ENCODE measurements around the gene RHBDL3. TPM values are rescaled to one million over a fixed set of nuclear protein-coding genes. Genes with fewer than 3 reads are reported as not detected.

The RHBDL3 gene
- total RNA-seq, 1 experiment from 2014 or later: 12.5 TPM

GRCh38 chr17:32303781-32304288 lies 38.2 kb downstream of the RHBDL3 start:
- Histone ChIP-seq H3K4me1 (ENCODE audit: insufficient read depth, low read length) (peaks cover 29% of the 10 kb centered on the region; the same call in 1 of the 2 replicates), H2BK12ac (ENCODE audit: insufficient read length, low read depth, low read length) (no peak overlapping the region), H3K23ac (ENCODE audit: insufficient read length, low read depth, low read length) (no peak overlapping the region), H3K23me2 (ENCODE audit: insufficient read length, low read depth, low read length, poor library complexity, severe bottlenecking) (no peaks in the 10 kb centered on the region), H3K9ac (ENCODE audit: extremely low read depth, insufficient read length, low read length) (no peak overlapping the region), H2BK5ac (ENCODE audit: insufficient read length, low read length) (no peak overlapping the region), H4K5ac (ENCODE audit: insufficient read length, low read depth, low read length) (no peak overlapping the region), H4K8ac (replicated peaks; ENCODE audit: insufficient read length, low read depth, low read length) (no peak overlapping the region), H3T11ph (ENCODE audit: low read length) (no peak overlapping the region), H2AK5ac (ENCODE audit: insufficient read length, low read length) (no peak overlapping the region), H3K56ac (ENCODE audit: insufficient read length, low read depth, low read length) (no peak overlapping the region), H3K4ac (ENCODE audit: low read depth, low read length) (no peak overlapping the region), H4K91ac (ENCODE audit: insufficient read length, low read depth, low read length) (no peak overlapping the region), H2BK120ac (ENCODE audit: low read depth, low read length, poor library complexity, severe bottlenecking) (no peak overlapping the region), H2BK20ac (ENCODE audit: low read depth, low read length, poor library complexity, severe bottlenecking) (no peak overlapping the region), H2BK15ac (ENCODE audit: low read depth, low read length) (no peak overlapping the region), H2AFZ (ENCODE audit: low read length) (no peak overlapping the region), H3K18ac (ENCODE audit: insufficient read length, low read depth, low read length) (no peak overlapping the region), H3K14ac (ENCODE audit: insufficient read depth, low read length) (no peak overlapping the region), H3K27ac (ENCODE audit: insufficient read length, low read depth, low read length) (peak overlapping the region; percentile 21), H3K9me3 (ENCODE audit: control insufficient read depth, low read depth, low read length) (no peaks in the 10 kb centered on the region), H3K79me1 (ENCODE audit: insufficient read depth, low read depth, low read length, poor library complexity, severe bottlenecking) (no peaks in the 10 kb centered on the region), H4K20me1 (ENCODE audit: control insufficient read depth, insufficient read depth, insufficient read length) (no peaks in the 10 kb centered on the region), H3K4me2 (ENCODE audit: insufficient read depth, insufficient read length, low read length) (no peak overlapping the region), H3K27me3 (ENCODE audit: insufficient read depth, low read length) (no peaks in the 10 kb centered on the region), H3K79me2 (ENCODE audit: insufficient read depth, low read length) (no peaks in the 10 kb centered on the region)
- Mint-ChIP-seq H3K36me3 (ENCODE audit: insufficient read depth in 1 of 3, low read depth in 3 of 3) (peaks cover 5 to 36% (median 8%) of the 10 kb centered on the region in 3 experiments; a peak in 5 of 7 replicates), H3K27ac (peak overlapping the region; percentile 68 to 98 (median 97)), H3K9me3 (no peaks in the 10 kb centered on the region), H3K4me1 (peaks cover 50% of the 10 kb centered on the region in 2 experiments), H3K27me3 (ENCODE audit: low read depth) (peaks cover 3% of the 10 kb centered on the region; the same call in 1 of the 2 replicates), H3K4me3 (peak overlapping the region in 1 of 2 experiments; percentile 47; a peak in 3 of 5 replicates)
- DNase-seq: no peak
- no CpG with 5 or more reads among the region's 2 CpGs for WGBS (ENCODE audit: extremely low coverage, insufficient read length, low lambda C conversion rate)
- TF ChIP-seq, protein P1, sequence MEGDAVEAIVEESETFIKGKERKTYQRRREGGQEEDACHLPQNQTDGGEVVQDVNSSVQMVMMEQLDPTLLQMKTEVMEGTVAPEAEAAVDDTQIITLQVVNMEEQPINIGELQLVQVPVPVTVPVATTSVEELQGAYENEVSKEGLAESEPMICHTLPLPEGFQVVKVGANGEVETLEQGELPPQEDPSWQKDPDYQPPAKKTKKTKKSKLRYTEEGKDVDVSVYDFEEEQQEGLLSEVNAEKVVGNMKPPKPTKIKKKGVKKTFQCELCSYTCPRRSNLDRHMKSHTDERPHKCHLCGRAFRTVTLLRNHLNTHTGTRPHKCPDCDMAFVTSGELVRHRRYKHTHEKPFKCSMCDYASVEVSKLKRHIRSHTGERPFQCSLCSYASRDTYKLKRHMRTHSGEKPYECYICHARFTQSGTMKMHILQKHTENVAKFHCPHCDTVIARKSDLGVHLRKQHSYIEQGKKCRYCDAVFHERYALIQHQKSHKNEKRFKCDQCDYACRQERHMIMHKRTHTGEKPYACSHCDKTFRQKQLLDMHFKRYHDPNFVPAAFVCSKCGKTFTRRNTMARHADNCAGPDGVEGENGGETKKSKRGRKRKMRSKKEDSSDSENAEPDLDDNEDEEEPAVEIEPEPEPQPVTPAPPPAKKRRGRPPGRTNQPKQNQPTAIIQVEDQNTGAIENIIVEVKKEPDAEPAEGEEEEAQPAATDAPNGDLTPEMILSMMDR (conservative IDR thresholded peaks at IDR 0.05): no peak
